GM12878 (cell line): ENCODE results near the gene PFKFB3. TPM values are rescaled to one million over a fixed set of nuclear protein-coding genes. Genes with fewer than 3 reads are reported as not detected.

Source experiments
- ATAC-seq: fragments of 200-7000 bp; cut with Tn5 transposase; 3 replicates; pipeline ENCODE4 v1.9.1; 2020; ENCODE audit warnings: mild to moderate bottlenecking, moderate library complexity
- BruUV-seq: library from RNA; stranded (reverse); fragments of 400-500 nt; replicated peaks from 2 replicates; lab custom pipeline; 2021; lab: Mats Ljungman, UMichigan
- CTCF ChIA-PET: fragments of 300-600 bp; sonication (Branson Sonifier 250); formaldehyde crosslinking; extraction: SDS; loops from one replicate; lab custom pipeline; 2021; ENCODE audit warnings: inconsistent platforms; lab: Yijun Ruan, JAX
- POLR2A ChIA-PET: fragments of 350-600 bp; formaldehyde crosslinking; extraction: SDS; loops from one replicate; lab custom pipeline; 2021; ENCODE audit warnings: inconsistent platforms; lab: Charles Lee
- RAD21 ChIA-PET: fragments of 300-600 bp; sonication (Branson Sonifier 250); formaldehyde crosslinking; loops from one replicate; lab custom pipeline; 2023; ENCODE audit warnings: antibody characterized with exemption; ENCODE audit not compliant: unreplicated experiment; lab: Charles Lee
- SMC1A ChIA-PET: fragments of 300-600 bp; sonication (Branson Sonifier 250); formaldehyde crosslinking; loops from one replicate; lab custom pipeline; 2023; ENCODE audit not compliant: unreplicated experiment, uncharacterized antibody; lab: Charles Lee
- DNase-seq: peaks from one replicate; pipeline ENCODE4 v3.0.0-alpha.2; 2011; ENCODE audit warnings: low read depth, low spot score
- FAIRE-seq: peaks from 3 replicates; lab custom pipeline; 2011; peaks lifted over from hg19 to GRCh38; lab: Jason Lieb, UNC
- H2AFZ ChIP-seq: 2 replicates; pipeline ENCODE4 v1.6.0; 2011; ENCODE audit warnings: low read depth, low read length, control low read depth; ENCODE audit not compliant: control insufficient read depth
- H3K27ac ChIP-seq: 2 replicates; pipeline ENCODE4 v1.5.1; 2011; ENCODE audit warnings: control low read depth; ENCODE audit not compliant: control insufficient read depth, insufficient read depth
- H3K27me3 ChIP-seq, 2 experiments: replicated peaks in 1 of 2; 2 replicates each; pipeline versions ENCODE4 v1.6.0 to v1.6.1; 2011; ENCODE audit warnings: low read length in 1 of 2; ENCODE audit not compliant: control insufficient read depth in 2 of 2, insufficient read depth in 2 of 2
- H3K36me3 ChIP-seq, 2 experiments: 2 replicates each; pipeline ENCODE4 v1.5.1; 2011; ENCODE audit warnings: low read length in 1 of 2; ENCODE audit not compliant: control insufficient read depth in 2 of 2, insufficient read depth in 2 of 2
- H3K4me1 ChIP-seq: 2 replicates; pipeline ENCODE4 v1.6.1; 2011; ENCODE audit warnings: mild to moderate bottlenecking, low read length, moderate library complexity, mixed read lengths; ENCODE audit not compliant: control insufficient read depth, insufficient read depth
- H3K4me2 ChIP-seq: 2 replicates; pipeline ENCODE4 v1.6.0; 2011; ENCODE audit warnings: control low read depth; ENCODE audit not compliant: control insufficient read depth, insufficient read depth
- H3K4me3 ChIP-seq: fragments of 200-600 bp; sonication (generic); 2 replicates; pipeline ENCODE4 v1.5.1; 2016
- H3K79me2 ChIP-seq: 2 replicates; pipeline ENCODE4 v1.6.0; 2011; ENCODE audit warnings: low read length; ENCODE audit not compliant: control insufficient read depth, insufficient read depth
- H3K9ac ChIP-seq: 2 replicates; pipeline ENCODE4 v1.8.0; 2011; ENCODE audit warnings: low read length, control low read depth, mixed read lengths; ENCODE audit not compliant: control insufficient read depth, insufficient read depth
- H3K9me3 ChIP-seq: replicated peaks from 3 replicates; pipeline ENCODE4 v1.5.1; 2011; ENCODE audit warnings: mild to moderate bottlenecking, low read length; ENCODE audit not compliant: control insufficient read depth, insufficient read depth
- H4K20me1 ChIP-seq: 2 replicates; pipeline ENCODE4 v1.6.0; 2011; ENCODE audit not compliant: control insufficient read depth, insufficient read depth
- CHD2 ChIP-seq: IDR thresholded peaks from 2 replicates; pipeline ENCODE4 v1.6.1; 2011; ENCODE audit warnings: low read depth, low read length, improper control_type of control experiment, borderline replicate concordance
- IKZF2 ChIP-seq, 2 experiments: fragments of 450-650 bp; IDR thresholded peaks; 2 replicates each; pipeline ENCODE4 v1.6.1; 2017; ENCODE audit warnings: mild to moderate bottlenecking in 2 of 2, moderate library complexity in 2 of 2
- IRF3 ChIP-seq: fragments of 450-650 bp; IDR thresholded peaks from 2 replicates; pipeline ENCODE4 v1.6.1; 2014; ENCODE audit warnings: mild to moderate bottlenecking
- NFYB ChIP-seq: IDR thresholded peaks from 2 replicates; pipeline ENCODE4 v1.6.1; 2011; ENCODE audit warnings: low read depth, mild to moderate bottlenecking, low read length, improper control_type of control experiment, moderate library complexity; ENCODE audit not compliant: insufficient read depth
- NR2C2 ChIP-seq: IDR thresholded peaks from 2 replicates; pipeline ENCODE4 v1.6.1; 2011; ENCODE audit warnings: borderline replicate concordance, low read depth; ENCODE audit not compliant: control insufficient read depth, insufficient read length
- SKIL ChIP-seq: fragments of 450-650 bp; IDR thresholded peaks from 2 replicates; pipeline ENCODE4 v1.6.1; 2017; ENCODE audit warnings: mild to moderate bottlenecking, low read depth, inconsistent platforms; ENCODE audit not compliant: poor library complexity, severe bottlenecking
- SMAD1 ChIP-seq: fragments of 450-650 bp; IDR thresholded peaks from 2 replicates; pipeline ENCODE4 v1.6.1; 2018; ENCODE audit warnings: mild to moderate bottlenecking, low read depth; ENCODE audit not compliant: partially characterized antibody
- YBX1 ChIP-seq: fragments of 450-650 bp; IDR thresholded peaks from 2 replicates; pipeline ENCODE4 v1.6.1; 2016; ENCODE audit warnings: antibody characterized with exemption
- ZNF384 ChIP-seq: IDR thresholded peaks from 2 replicates; pipeline ENCODE4 v1.6.1; 2012; ENCODE audit warnings: low read depth, mild to moderate bottlenecking, low read length, improper control_type of control experiment, borderline replicate concordance
- WGBS: methylation state at CpG from one replicate; pipeline ENCODE4 v1.1.6; 2016; ENCODE audit warnings: low lambda C conversion rate; ENCODE audit not compliant: insufficient replicate concordance, insufficient coverage; ENCODE audit errors: missing lambda C conversion rate; 5-methylcytosine and 5-hydroxymethylcytosine counted together
- in situ Hi-C: fragments of 300-500 bp; cut with MboI; formaldehyde crosslinking; loops from 9 replicates; pipeline ENCODE4 v1.14.3; 2018; ENCODE audit warnings: mixed read lengths
- intact Hi-C: fragments of 100-400 bp; cut with micrococcal nuclease; formaldehyde crosslinking; loops from one replicate; pipeline ENCODE4 v1.14.2; 2022; ENCODE audit not compliant: unreplicated experiment
- polyA plus RNA-seq, 11 experiments: library from polyadenylated mRNA; depleted of rRNA in 4 of 11; unstranded in 6 of 11; stranded (reverse) in 5 of 11; fragments of >200 nt; fragmentation: Nextera tagmentation in 4 of 11; fragmentation: Illumina TruSeq in 1 of 11; extraction: Ambion mirVana in 4 of 11; extraction: Trizol in 1 of 11; gene quantifications; 1 replicate in 1 of 11; 2 replicates in 10 of 11; pipeline versions ENCODE4 v1.2.1 to v1.2.3, GENCODE V29; 2011 to 2016; ENCODE audit warnings: inconsistent platforms in 2 of 11, missing spikeins in 2 of 11, low read depth in 1 of 11
- total RNA-seq, 4 experiments: library from RNA; depleted of rRNA in 3 of 4; stranded (reverse); fragments of >200 nt in 3 of 4; fragmentation: Illumina TruSeq in 1 of 4; extraction: Trizol in 1 of 4; gene quantifications; 2 replicates each; pipeline versions ENCODE4 v1.2.1 to v1.2.3, GENCODE V29; 2013 to 2021
- TF ChIP-seq, protein P1 (sequence below): IDR thresholded peaks from 2 replicates; pipeline ENCODE4 v1.6.1; 2012; ENCODE audit warnings: improper control_type of control experiment, low read depth, low read length; ENCODE audit not compliant: insufficient replicate concordance
- TF ChIP-seq, protein P2 (sequence below): IDR thresholded peaks from 2 replicates; pipeline ENCODE4 v1.6.1; 2011; ENCODE audit warnings: low read depth, mild to moderate bottlenecking, low read length, moderate library complexity, borderline replicate concordance; ENCODE audit errors: extremely low read depth

PFKFB3 gene
- total and polyA plus RNA-seq, 10 of the 15 experiments (the other 5 are each of a cell fraction or from before 2014, with no cell fraction given): 1.6 to 46.7 (median 13.7) TPM

DNA sequence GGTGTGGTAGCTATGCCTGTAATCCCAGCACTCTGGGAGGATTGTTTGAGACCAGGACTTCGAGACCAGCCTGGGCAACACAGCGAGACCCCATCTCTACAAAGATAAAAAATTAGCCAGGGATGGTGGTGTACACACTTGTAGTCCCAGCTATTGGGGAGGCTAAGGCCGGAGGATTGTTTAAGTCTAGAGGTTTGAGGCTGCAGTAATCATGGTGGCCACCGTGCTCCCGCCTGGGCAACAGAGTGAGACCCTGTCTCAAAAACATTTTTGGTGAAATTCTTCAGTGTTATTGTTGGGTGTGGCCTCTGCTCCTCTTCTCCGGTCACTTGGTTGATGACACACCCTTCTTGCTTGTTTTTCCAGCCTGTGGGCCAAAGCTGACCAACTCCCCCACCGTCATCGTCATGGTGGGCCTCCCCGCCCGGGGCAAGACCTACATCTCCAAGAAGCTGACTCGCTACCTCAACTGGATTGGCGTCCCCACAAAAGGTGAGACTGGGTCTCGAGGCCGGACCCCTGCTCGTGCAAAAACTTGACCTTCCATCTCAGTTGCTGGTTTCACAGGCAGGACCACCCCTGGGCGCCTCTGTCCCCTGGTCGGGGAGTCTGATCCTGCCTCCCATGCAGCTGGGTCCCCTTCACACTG lies 10.6 kb downstream of the PFKFB3 start:
- ChIA-PET RAD21 (no interaction called here), POLR2A (no interaction called here), CTCF (interaction anchor here (1.8 to 3.0 kb wide), 2 partner anchors 11 to 188 kb away, joined by 4 to 10 read pairs; partner anchors contain the start of gene PFKFB3), SMC1A (no interaction called here)
- Histone ChIP-seq H3K4me1 (no peaks in the 10 kb centered on the region), H3K36me3 (peaks cover 17 to 26% of the 10 kb centered on the region in 2 experiments; a peak in 3 of 4 replicates), H3K27me3 (no peaks in the 10 kb centered on the region), H4K20me1 (peaks cover 5% of the 10 kb centered on the region; the same call in 1 of the 2 replicates), H3K79me2 (peaks cover 4% of the 10 kb centered on the region; the same call in 1 of the 2 replicates), H3K9ac (no peak overlapping the region), H3K27ac (no peak overlapping the region), H3K4me2 (no peak overlapping the region), H3K9me3 (no peaks in the 10 kb centered on the region), H2AFZ (no peak overlapping the region), H3K4me3 (no peak overlapping the region)
- intact Hi-C loops: no loop called here
- no peak for DNase-seq
- 68% methylated on average over 17 of the region's 17 CpGs for WGBS
- TF ChIP-seq IKZF2 (IDR thresholded peaks at IDR 0.05) (no peak), YBX1 (no peak), SKIL (no peak), ZNF384 (no peak), CHD2 (no peak), NR2C2 (no peak), SMAD1 (no peak), IRF3 (no peak), NFYB (no peak)
- TF ChIP-seq, protein P1, sequence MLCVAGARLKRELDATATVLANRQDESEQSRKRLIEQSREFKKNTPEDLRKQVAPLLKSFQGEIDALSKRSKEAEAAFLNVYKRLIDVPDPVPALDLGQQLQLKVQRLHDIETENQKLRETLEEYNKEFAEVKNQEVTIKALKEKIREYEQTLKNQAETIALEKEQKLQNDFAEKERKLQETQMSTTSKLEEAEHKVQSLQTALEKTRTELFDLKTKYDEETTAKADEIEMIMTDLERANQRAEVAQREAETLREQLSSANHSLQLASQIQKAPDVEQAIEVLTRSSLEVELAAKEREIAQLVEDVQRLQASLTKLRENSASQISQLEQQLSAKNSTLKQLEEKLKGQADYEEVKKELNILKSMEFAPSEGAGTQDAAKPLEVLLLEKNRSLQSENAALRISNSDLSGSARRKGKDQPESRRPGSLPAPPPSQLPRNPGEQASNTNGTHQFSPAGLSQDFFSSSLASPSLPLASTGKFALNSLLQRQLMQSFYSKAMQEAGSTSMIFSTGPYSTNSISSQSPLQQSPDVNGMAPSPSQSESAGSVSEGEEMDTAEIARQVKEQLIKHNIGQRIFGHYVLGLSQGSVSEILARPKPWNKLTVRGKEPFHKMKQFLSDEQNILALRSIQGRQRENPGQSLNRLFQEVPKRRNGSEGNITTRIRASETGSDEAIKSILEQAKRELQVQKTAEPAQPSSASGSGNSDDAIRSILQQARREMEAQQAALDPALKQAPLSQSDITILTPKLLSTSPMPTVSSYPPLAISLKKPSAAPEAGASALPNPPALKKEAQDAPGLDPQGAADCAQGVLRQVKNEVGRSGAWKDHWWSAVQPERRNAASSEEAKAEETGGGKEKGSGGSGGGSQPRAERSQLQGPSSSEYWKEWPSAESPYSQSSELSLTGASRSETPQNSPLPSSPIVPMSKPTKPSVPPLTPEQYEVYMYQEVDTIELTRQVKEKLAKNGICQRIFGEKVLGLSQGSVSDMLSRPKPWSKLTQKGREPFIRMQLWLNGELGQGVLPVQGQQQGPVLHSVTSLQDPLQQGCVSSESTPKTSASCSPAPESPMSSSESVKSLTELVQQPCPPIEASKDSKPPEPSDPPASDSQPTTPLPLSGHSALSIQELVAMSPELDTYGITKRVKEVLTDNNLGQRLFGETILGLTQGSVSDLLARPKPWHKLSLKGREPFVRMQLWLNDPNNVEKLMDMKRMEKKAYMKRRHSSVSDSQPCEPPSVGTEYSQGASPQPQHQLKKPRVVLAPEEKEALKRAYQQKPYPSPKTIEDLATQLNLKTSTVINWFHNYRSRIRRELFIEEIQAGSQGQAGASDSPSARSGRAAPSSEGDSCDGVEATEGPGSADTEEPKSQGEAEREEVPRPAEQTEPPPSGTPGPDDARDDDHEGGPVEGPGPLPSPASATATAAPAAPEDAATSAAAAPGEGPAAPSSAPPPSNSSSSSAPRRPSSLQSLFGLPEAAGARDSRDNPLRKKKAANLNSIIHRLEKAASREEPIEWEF: no peak
- TF ChIP-seq, protein P2, sequence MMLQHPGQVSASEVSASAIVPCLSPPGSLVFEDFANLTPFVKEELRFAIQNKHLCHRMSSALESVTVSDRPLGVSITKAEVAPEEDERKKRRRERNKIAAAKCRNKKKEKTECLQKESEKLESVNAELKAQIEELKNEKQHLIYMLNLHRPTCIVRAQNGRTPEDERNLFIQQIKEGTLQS: no peak
- no peak for ATAC-seq
- no peak for FAIRE-seq
- in situ Hi-C loops: no loop called here
- BruUV-seq: no TSS peak
